Measurements from ENCODE around the gene NSUN4. TPM values are rescaled to one million over a fixed set of nuclear protein-coding genes. Genes with fewer than 3 reads are reported as not detected.

The NSUN4 gene
- total RNA-seq, 2 donors from 2014 or later = 21.0 to 29.0 TPM

GRCh38 chr1:46342677-46343350, 2.2 kb downstream of the NSUN4 start:
- peaks cover 0 to 5% of the 10 kb centered on the region in 2 donors for H3K36me3 ChIP-seq
- no peaks in the 10 kb centered on the region for H3K9me3 ChIP-seq
- intact Hi-C loops (cut with DNase I) = no loop called here
- H3K27me3 ChIP-seq (replicated peaks; ENCODE audit: insufficient read depth) = no peaks in the 10 kb centered on the region
- WGBS = 92% methylated on average over 8 of the region's 8 CpGs
- DNase-seq (ENCODE audit: low spot score) = no peak
- TF ChIP-seq POLR2A (IDR thresholded peaks at IDR 0.05) = no peak
- TF ChIP-seq CTCF (IDR thresholded peaks at IDR 0.05) = no peak
- no peak for TF ChIP-seq POLR2AphosphoS5 (IDR thresholded peaks at IDR 0.05)
- H3K4me3 ChIP-seq = no peak overlapping the region
- H3K4me1 ChIP-seq (replicated peaks) = no peaks in the 10 kb centered on the region
- no peak overlapping the region for H3K27ac ChIP-seq

DNA sequence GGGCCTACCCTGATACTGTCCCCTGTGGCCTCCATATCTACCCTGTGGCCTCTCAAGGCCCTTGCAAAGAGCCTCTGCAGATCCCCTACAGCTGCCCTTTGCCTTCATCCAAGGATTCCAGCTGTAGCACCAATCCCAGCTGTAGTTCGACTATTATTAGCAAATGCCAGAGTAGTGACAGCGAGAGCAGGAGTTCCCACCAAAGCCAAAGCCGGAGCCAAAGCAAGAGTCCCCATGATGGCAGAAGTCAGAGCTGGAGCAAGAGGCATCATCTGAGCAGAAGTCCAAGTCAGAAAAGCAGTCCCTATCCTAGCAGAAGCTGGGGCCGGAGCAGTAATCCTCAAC, 2.7 kb downstream of the NSUN4 start:
- 93% methylated on average over 4 of the region's 4 CpGs for WGBS
- Histone ChIP-seq H3K4me3 (no peak overlapping the region), H3K9me3 (no peaks in the 10 kb centered on the region), H3K36me3 (peaks cover 0 to 5% of the 10 kb centered on the region in 2 donors), H3K27me3 (replicated peaks; ENCODE audit: insufficient read depth) (no peaks in the 10 kb centered on the region), H3K27ac (no peak overlapping the region), H3K4me1 (replicated peaks) (no peaks in the 10 kb centered on the region)
- intact Hi-C loops (cut with DNase I) = no loop called here
- no peak for DNase-seq (ENCODE audit: low spot score)
- TF ChIP-seq CTCF (IDR thresholded peaks at IDR 0.05) (no peak), POLR2AphosphoS5 (IDR thresholded peaks at IDR 0.05) (no peak), POLR2A (IDR thresholded peaks at IDR 0.05) (no peak)

- H3K9me3 ChIP-seq = no peaks in the 10 kb centered on the region
- peaks cover 0 to 5% of the 10 kb centered on the region in 2 donors for H3K36me3 ChIP-seq
- H3K27ac ChIP-seq = no peak overlapping the region
- H3K27me3 ChIP-seq (replicated peaks; ENCODE audit: insufficient read depth) = no peaks in the 10 kb centered on the region
- 96% methylated on average over 4 of the region's 4 CpGs for WGBS
- intact Hi-C loops (cut with DNase I) = no loop called here
- H3K4me3 ChIP-seq = no peak overlapping the region
- no peaks in the 10 kb centered on the region for H3K4me1 ChIP-seq (replicated peaks)
- TF ChIP-seq POLR2A (IDR thresholded peaks at IDR 0.05) (no peak), POLR2AphosphoS5 (IDR thresholded peaks at IDR 0.05) (no peak), CTCF (IDR thresholded peaks at IDR 0.05) (no peak)
- no peak for DNase-seq (ENCODE audit: low spot score)
Measured at GRCh38 chr1:46343705-46344104, 3.1 kb downstream of the NSUN4 start.

- 83% methylated on average over 3 of the region's 3 CpGs for WGBS
- no peaks in the 10 kb centered on the region for H3K9me3 ChIP-seq
Measured at GRCh38 chr1:46344481-46344880, 3.9 kb downstream of the NSUN4 start.

More at GRCh38 chr1:46344481-46344880, 3.9 kb downstream of the NSUN4 start:
- H3K27me3 ChIP-seq (replicated peaks; ENCODE audit: insufficient read depth) = no peaks in the 10 kb centered on the region
- H3K27ac ChIP-seq = no peak overlapping the region
- TF ChIP-seq POLR2AphosphoS5 (IDR thresholded peaks at IDR 0.05) (no peak), CTCF (IDR thresholded peaks at IDR 0.05) (no peak), POLR2A (IDR thresholded peaks at IDR 0.05) (no peak)
- no peak for DNase-seq (ENCODE audit: low spot score)
- no peak overlapping the region for H3K4me3 ChIP-seq
- peaks cover 0 to 5% of the 10 kb centered on the region in 2 donors for H3K36me3 ChIP-seq
- no peaks in the 10 kb centered on the region for H3K4me1 ChIP-seq (replicated peaks)
- intact Hi-C loops (cut with DNase I) = no loop called here
